KOPT-K1 (cell line): ENCODE measurements around the gene HSPA14.
"Not testable (repeated sequence)": the region's sequence is repeated elsewhere in the genome, so short reads cannot be mapped to it uniquely, and the experiment has no call there.

Experiments
- H3K27ac ChIP-seq: fragments of 200-600 bp; sonication (generic); 2 replicates; pipeline ENCODE4 v1.5.1; 2016; ENCODE audit warnings: antibody characterized with exemption, mild to moderate bottlenecking, low read depth, low read length; ENCODE audit not compliant: poor library complexity, severe bottlenecking
- H3K36me3 ChIP-seq: fragments of 200-600 bp; sonication (generic); 2 replicates; pipeline ENCODE4 v1.5.1; 2017; ENCODE audit warnings: antibody characterized with exemption, mild to moderate bottlenecking, low read length, moderate library complexity; ENCODE audit not compliant: insufficient read depth
- H3K9me3 ChIP-seq: fragments of 200-600 bp; sonication (generic); 2 replicates; pipeline ENCODE4 v1.5.1; 2017; ENCODE audit warnings: antibody characterized with exemption, low read length, mild to moderate bottlenecking; ENCODE audit not compliant: insufficient read depth, poor library complexity, severe bottlenecking

Gene HSPA14

GRCh38 chr10:14859043-14859442 is 20.9 kb downstream of the HSPA14 start:
- no peaks in the 10 kb centered on the region for H3K9me3 ChIP-seq
- no peak overlapping the region for H3K27ac ChIP-seq
- H3K36me3 ChIP-seq: peaks cover 84% of the 10 kb centered on the region

- Histone ChIP-seq H3K9me3 (no peaks in the 10 kb centered on the region), H3K36me3 (peaks cover 77% of the 10 kb centered on the region), H3K27ac (no peak overlapping the region)
These were observed 21.7 kb downstream of the HSPA14 start for GRCh38 chr10:14859775-14860174.

- H3K27ac ChIP-seq: no peak overlapping the region
- peaks cover 71% of the 10 kb centered on the region for H3K36me3 ChIP-seq
- H3K9me3 ChIP-seq: no peaks in the 10 kb centered on the region
These were observed 22.7 kb downstream of the HSPA14 start for GRCh38 chr10:14860791-14861190.

- H3K36me3 ChIP-seq: peaks cover 71% of the 10 kb centered on the region
- not testable (repeated sequence) for H3K9me3 ChIP-seq, H3K27ac ChIP-seq
These were observed 26.4 kb downstream of the HSPA14 start for GRCh38 chr10:14864466-14864865.

- not testable (repeated sequence) for H3K9me3 ChIP-seq, H3K27ac ChIP-seq
- H3K36me3 ChIP-seq: peaks cover 71% of the 10 kb centered on the region
These were observed 26.8 kb downstream of the HSPA14 start for GRCh38 chr10:14864871-14865270.

GRCh38 chr10:14873090-14873760 is 35.1 kb downstream of the HSPA14 start:
- H3K27ac ChIP-seq: no peak overlapping the region
- no peaks in the 10 kb centered on the region for H3K9me3 ChIP-seq
- peaks cover 60% of the 10 kb centered on the region for H3K36me3 ChIP-seq

- peaks cover 33% of the 10 kb centered on the region for H3K36me3 ChIP-seq
- no peaks in the 10 kb centered on the region for H3K9me3 ChIP-seq
- no peak overlapping the region for H3K27ac ChIP-seq
These were observed 37.8 kb downstream of the HSPA14 start for GRCh38 chr10:14875941-14876340.

GRCh38 chr10:14876764-14877163 is 38.7 kb downstream of the HSPA14 start:
- H3K9me3 ChIP-seq: no peaks in the 10 kb centered on the region
- H3K27ac ChIP-seq: no peak overlapping the region
- H3K36me3 ChIP-seq: peaks cover 29% of the 10 kb centered on the region

GRCh38 chr10:14878266-14879123 is 40.4 kb downstream of the HSPA14 start, which contains the start of gene SUV39H2:
Gene SUV39H2 (plus strand): TSS chr10:14878866. CDS start chr10:14878889, 23 bp downstream.
- H3K27ac ChIP-seq: peak within 1 kb of the TSS; percentile 87
- peaks cover 20% of the 10 kb centered on the region for H3K36me3 ChIP-seq
- H3K9me3 ChIP-seq: no peaks in the 10 kb centered on the region

GRCh38 chr10:14879124-14879927 is 41.2 kb downstream of the HSPA14 start:
- H3K36me3 ChIP-seq: peaks cover 15% of the 10 kb centered on the region
- peak overlapping the region; percentile 87 for H3K27ac ChIP-seq

GRCh38 chr10:14879928-14880193 is 41.8 kb downstream of the HSPA14 start:
- H3K9me3 ChIP-seq: no peaks in the 10 kb centered on the region
- H3K36me3 ChIP-seq: peaks cover 18% of the 10 kb centered on the region
- no peak overlapping the region for H3K27ac ChIP-seq

More at GRCh38 chr10:14879124-14879927, 41.2 kb downstream of the HSPA14 start:
- H3K9me3 ChIP-seq: no peaks in the 10 kb centered on the region

- no peaks in the 10 kb centered on the region for H3K9me3 ChIP-seq
- H3K27ac ChIP-seq: no peak overlapping the region
- peaks cover 22% of the 10 kb centered on the region for H3K36me3 ChIP-seq
These were observed 42.1 kb downstream of the HSPA14 start for GRCh38 chr10:14880229-14880628.

GRCh38 chr10:14884082-14884481 is 46.0 kb downstream of the HSPA14 start:
- Histone ChIP-seq H3K36me3 (peaks cover 52% of the 10 kb centered on the region), H3K9me3 (no peaks in the 10 kb centered on the region), H3K27ac (no peak overlapping the region)

- H3K36me3 ChIP-seq: peaks cover 45% of the 10 kb centered on the region
- no peaks in the 10 kb centered on the region for H3K9me3 ChIP-seq
- H3K27ac ChIP-seq: no peak overlapping the region
These were observed 51.2 kb downstream of the HSPA14 start for GRCh38 chr10:14889318-14889717.

GRCh38 chr10:14891151-14891550 is 53.0 kb downstream of the HSPA14 start:
- Histone ChIP-seq H3K36me3 (peaks cover 32% of the 10 kb centered on the region), H3K9me3 (no peaks in the 10 kb centered on the region), H3K27ac (no peak overlapping the region)
